Stimulated activated effector memory CD8-positive, alpha-beta T cell treated with anti-CD3 and anti-CD28 coated beads, Interleukin-12 subunit alpha, Interleukin-12 subunit beta, amount 100 ng/mL, for 72 hours (primary cell): ENCODE data around the gene GPR4.

Experiments used
- ATAC-seq: fragments of 150-1000 bp; cut with Tn5 transposase; 2 replicates; pipeline ENCODE4 v1.10.0; 2021
- DNase-seq, 2 donors: peaks; one replicate each; pipeline ENCODE4 v3.0.0; 2021 to 2022; ENCODE audit warnings: low spot score in 2 of 2
- H3K27ac Mint-ChIP-seq: one replicate; pipeline ENCODE4 v1.8.0; 2022; ENCODE audit warnings: mild to moderate bottlenecking, mixed read lengths
- H3K36me3 Mint-ChIP-seq: one replicate; pipeline ENCODE4 v1.8.0; 2022; ENCODE audit warnings: mild to moderate bottlenecking, mixed read lengths
- H3K4me1 Mint-ChIP-seq: one replicate; pipeline ENCODE4 v1.8.0; 2022; ENCODE audit warnings: mixed read lengths
- H3K4me3 Mint-ChIP-seq: one replicate; pipeline ENCODE4 v1.8.0; 2022; ENCODE audit warnings: mild to moderate bottlenecking, mixed read lengths
- H3K9me3 Mint-ChIP-seq: one replicate; pipeline ENCODE4 v1.8.0; 2022; ENCODE audit warnings: mixed read lengths

GPR4 gene

GRCh38 chr19:45601115-45601514 lies 897 bp downstream of the GPR4 start:
- no peak for ATAC-seq
- peaks cover 49% of the 10 kb centered on the region for H3K4me1 Mint-ChIP-seq
- H3K27ac Mint-ChIP-seq = no peak overlapping the region
- peak overlapping the region; percentile 6 for H3K4me3 Mint-ChIP-seq
- DNase-seq = no peak
- H3K9me3 Mint-ChIP-seq = no peaks in the 10 kb centered on the region
- H3K36me3 Mint-ChIP-seq = no peaks in the 10 kb centered on the region

DNA sequence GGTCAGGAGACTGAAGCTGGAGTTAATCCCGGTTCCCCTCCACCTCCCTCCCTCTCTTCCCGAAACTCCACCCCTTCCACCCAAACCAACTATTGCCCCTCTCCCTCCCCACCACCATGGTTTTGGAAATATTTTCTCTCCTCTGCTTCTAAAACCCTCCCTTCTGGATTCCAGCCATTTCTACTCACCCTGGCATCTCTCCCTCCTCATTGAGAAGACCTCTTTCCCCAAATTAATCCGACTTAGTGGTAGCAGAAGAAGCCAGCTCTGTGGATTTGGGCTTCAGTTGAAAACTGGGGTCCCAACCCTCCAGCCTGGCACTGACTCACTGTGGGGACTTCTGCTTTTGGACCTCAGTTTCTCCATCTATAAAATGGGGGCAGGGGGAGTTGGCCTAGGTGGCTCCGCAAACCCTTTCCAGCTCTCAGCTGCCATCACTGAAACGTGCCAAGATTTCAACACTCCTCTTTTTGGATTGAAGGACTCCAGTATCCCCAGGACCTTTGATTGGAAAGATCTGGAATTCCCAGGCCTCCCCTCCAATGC lies 1.6 kb downstream of the GPR4 start:
- no peaks in the 10 kb centered on the region for H3K36me3 Mint-ChIP-seq
- no peak overlapping the region for H3K4me3 Mint-ChIP-seq
- peaks cover 49% of the 10 kb centered on the region for H3K4me1 Mint-ChIP-seq
- DNase-seq (no peak), ATAC-seq (no peak)
- no peak overlapping the region for H3K27ac Mint-ChIP-seq
- no peaks in the 10 kb centered on the region for H3K9me3 Mint-ChIP-seq

DNA sequence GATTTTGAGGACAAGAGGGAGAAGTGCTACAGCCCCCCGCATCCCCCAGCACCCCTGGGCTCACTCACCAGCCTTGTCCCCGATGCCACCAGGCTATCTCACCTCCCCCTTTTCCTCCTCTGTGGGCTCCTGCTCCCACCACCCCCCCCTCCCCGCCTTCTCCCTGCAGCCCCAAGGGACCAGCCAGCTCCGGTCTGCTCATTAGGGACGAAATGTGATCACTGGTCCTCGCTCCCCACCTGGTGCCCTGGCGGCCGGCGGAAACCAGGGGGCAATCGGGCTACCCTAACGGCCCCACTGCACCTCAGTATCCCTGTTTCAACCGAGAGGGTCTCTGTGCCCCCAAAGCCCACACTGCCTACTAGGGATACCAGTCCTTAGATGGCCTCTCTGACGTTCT lies 2.7 kb downstream of the GPR4 start:
- H3K36me3 Mint-ChIP-seq = no peaks in the 10 kb centered on the region
- H3K4me3 Mint-ChIP-seq = no peak overlapping the region
- H3K27ac Mint-ChIP-seq = no peak overlapping the region
- H3K4me1 Mint-ChIP-seq = peaks cover 49% of the 10 kb centered on the region
- H3K9me3 Mint-ChIP-seq = no peaks in the 10 kb centered on the region
- no peak for DNase-seq
- ATAC-seq = no peak

GRCh38 chr19:45598267-45599001 lies 3.6 kb downstream of the GPR4 start:
- Mint-ChIP-seq H3K4me3 (peak overlapping the region; percentile 58), H3K27ac (peak overlapping the region; percentile 43), H3K9me3 (no peaks in the 10 kb centered on the region), H3K36me3 (peaks cover 2% of the 10 kb centered on the region), H3K4me1 (peaks cover 49% of the 10 kb centered on the region)
- ATAC-seq (peak; percentile 52), DNase-seq (no peak)

DNA sequence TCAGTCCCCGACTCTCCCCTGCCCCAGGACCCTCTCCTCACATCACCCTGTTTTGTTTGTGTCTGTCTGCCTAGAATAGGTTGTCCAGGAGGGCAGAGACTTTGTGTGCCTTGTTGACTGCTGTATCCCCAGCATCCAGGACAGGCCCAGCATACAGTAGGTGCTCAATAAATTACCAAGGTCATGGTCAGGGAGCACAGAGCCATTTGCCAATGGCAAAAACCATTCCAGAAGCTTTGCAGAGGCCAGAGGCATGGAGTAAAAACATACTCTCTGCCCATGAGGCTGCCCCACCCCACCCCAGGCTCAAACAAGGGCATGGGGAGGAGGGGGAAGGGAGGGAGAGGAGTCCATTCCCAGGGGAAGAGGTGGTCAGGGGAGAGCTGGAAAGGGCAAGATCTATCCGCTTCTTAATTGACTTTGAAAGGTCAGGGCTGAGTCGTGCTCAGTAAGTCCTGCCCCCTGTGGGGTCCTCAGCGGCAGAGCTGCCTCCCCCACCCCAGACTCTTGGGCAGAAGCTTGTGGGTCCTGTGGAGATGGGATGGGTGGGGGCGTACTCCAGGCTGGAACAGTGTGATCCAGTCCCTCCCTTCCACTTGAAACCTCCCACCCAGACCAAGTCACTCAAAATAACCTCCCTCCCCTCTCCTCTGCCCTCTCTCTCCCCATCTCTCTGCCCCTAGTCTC lies 4.4 kb downstream of the GPR4 start:
- H3K4me1 Mint-ChIP-seq = peaks cover 48% of the 10 kb centered on the region
- H3K4me3 Mint-ChIP-seq = peak overlapping the region; percentile 58
- DNase-seq (no peak), ATAC-seq (no peak)
- peak overlapping the region; percentile 43 for H3K27ac Mint-ChIP-seq
- H3K9me3 Mint-ChIP-seq = no peaks in the 10 kb centered on the region
- peaks cover 6% of the 10 kb centered on the region for H3K36me3 Mint-ChIP-seq

- peaks cover 48% of the 10 kb centered on the region for H3K4me1 Mint-ChIP-seq
- no peak overlapping the region for H3K4me3 Mint-ChIP-seq
- ATAC-seq (no peak), DNase-seq (no peak)
- peaks cover 6% of the 10 kb centered on the region for H3K36me3 Mint-ChIP-seq
- no peaks in the 10 kb centered on the region for H3K9me3 Mint-ChIP-seq
- no peak overlapping the region for H3K27ac Mint-ChIP-seq
These were observed 6.2 kb downstream of the GPR4 start for GRCh38 chr19:45595814-45596213.

DNA sequence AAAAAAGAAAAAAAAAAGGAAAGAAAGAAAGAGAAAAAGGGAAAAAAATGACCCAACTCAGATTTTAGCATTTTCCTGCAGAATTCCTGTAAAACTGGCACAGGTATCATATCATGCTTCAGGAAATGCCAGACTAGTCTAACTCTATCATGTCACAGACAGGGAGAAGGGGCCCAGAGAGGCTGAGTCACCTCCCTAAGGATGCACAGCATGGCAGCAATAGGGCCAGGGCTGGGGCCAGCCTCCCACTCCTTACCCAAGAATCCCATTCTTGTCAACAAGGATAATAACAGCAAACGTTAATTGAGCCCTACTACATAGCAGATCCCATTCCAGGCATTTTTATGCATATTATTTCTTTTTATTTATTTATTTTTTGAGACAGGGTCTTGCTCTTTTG lies 8.5 kb downstream of the GPR4 start:
- H3K36me3 Mint-ChIP-seq = peaks cover 6% of the 10 kb centered on the region
- H3K27ac Mint-ChIP-seq = no peak overlapping the region
- ATAC-seq (no peak), DNase-seq (no peak)
- no peak overlapping the region for H3K4me3 Mint-ChIP-seq
- no peaks in the 10 kb centered on the region for H3K9me3 Mint-ChIP-seq
- peaks cover 32% of the 10 kb centered on the region for H3K4me1 Mint-ChIP-seq

- no peak overlapping the region for H3K27ac Mint-ChIP-seq
- H3K4me3 Mint-ChIP-seq = no peak overlapping the region
- peaks cover 6% of the 10 kb centered on the region for H3K36me3 Mint-ChIP-seq
- H3K9me3 Mint-ChIP-seq = no peaks in the 10 kb centered on the region
- peaks cover 22% of the 10 kb centered on the region for H3K4me1 Mint-ChIP-seq
- ATAC-seq (no peak), DNase-seq (no peak)
These were observed 9.6 kb downstream of the GPR4 start for GRCh38 chr19:45592366-45592765.

- no peak for ATAC-seq
- Mint-ChIP-seq H3K9me3 (no peaks in the 10 kb centered on the region), H3K36me3 (peaks cover 6% of the 10 kb centered on the region), H3K4me1 (peaks cover 18% of the 10 kb centered on the region), H3K4me3 (no peak overlapping the region), H3K27ac (peak overlapping the region; percentile 61)
- no peak for DNase-seq
These were observed 10.4 kb downstream of the GPR4 start for GRCh38 chr19:45591638-45592005.

DNA sequence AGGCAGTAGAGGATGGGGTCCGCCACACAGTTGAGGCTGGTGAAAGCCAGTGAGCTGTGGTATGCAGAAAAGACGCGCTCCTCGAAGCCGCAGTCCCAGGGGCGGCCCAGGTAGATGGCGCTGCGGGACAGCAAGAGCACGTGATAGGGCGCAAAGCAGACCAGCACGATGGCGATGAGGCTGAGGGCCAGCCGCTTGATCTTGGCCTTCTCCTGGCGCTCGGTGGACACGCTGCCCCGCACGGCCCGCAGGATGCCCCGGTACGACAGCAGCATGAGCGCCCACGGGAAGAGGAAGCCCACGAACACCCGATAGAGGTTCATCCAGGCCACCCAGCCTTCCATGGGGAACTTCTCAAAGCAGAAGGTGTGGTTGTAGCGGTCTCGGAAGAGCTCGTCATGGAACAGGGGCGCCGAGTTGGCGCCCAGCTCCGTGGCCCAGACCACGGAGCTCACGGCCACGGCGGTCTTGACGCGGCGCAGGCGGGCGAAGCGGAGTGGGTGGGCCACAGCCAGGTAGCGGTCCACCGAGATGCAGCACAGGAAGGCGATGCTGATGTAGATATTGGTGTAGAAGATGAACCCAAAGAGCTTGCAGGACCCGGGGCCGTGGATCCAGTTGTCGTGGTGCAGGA lies 10.9 kb downstream of the GPR4 start:
- ATAC-seq (peak; percentile 65), DNase-seq (peak in 1 of 2 donors; percentile 64)
- H3K27ac Mint-ChIP-seq = peak overlapping the region; percentile 61
- peaks cover 18% of the 10 kb centered on the region for H3K4me1 Mint-ChIP-seq
- H3K9me3 Mint-ChIP-seq = no peaks in the 10 kb centered on the region
- H3K36me3 Mint-ChIP-seq = peaks cover 6% of the 10 kb centered on the region
- no peak overlapping the region for H3K4me3 Mint-ChIP-seq

DNA sequence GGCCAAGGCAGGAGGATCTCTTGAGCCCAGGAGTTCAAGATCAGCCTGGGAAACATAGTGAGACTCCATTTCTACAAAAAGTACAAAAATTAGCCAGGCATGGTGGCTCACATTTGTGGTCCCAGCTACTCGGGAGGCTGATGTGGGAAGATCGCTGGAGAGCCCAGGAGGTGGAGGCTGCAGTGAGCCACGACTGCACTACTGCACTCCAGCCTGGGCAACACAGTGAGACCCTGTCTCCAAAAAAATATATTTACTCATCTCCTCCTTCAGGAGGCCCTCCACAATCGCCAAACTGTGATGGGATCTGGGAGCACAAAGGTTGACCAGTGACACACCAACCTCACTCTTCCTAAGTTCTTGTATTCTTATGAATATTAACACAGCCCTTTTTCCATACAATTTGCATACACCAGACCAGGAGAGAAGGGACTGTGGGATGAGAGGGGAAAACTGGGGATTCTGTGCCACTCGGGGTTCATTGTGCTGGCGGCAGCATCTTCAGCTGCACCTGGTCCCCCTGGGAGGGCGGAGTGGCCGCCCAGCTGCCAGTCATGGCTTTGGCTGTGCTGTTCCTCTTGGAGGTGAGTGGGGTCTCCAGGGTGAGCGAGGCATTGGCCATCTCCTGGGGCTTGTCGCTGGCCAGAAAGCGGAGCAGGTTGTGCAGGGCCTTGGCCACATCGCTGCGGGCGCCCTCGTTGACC lies 11.6 kb downstream of the GPR4 start:
- Mint-ChIP-seq H3K4me1 (peaks cover 18% of the 10 kb centered on the region), H3K27ac (peak overlapping the region; percentile 61), H3K9me3 (no peaks in the 10 kb centered on the region), H3K4me3 (no peak overlapping the region), H3K36me3 (peaks cover 6% of the 10 kb centered on the region)
- ATAC-seq (no peak), DNase-seq (no peak)

DNA sequence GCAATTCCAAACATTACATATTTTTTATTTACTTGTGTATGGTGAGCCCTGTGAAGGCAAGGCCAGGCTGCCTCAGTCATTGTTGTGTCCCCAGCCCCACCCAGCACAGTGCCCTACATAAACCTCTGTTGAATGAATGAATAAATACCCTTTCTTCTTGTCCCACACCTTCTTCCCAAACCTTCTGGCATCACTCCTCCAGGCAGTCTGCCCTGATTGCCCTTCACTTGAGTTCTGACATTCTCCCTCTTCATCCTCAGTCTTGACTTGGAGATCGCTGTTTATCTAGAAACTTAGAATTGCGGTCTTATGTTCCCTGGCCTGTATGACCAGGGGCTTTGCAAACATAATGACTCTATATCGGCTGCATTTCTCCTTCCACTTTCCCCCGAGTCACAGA lies 12.2 kb downstream of the GPR4 start:
- Mint-ChIP-seq H3K36me3 (peaks cover 10% of the 10 kb centered on the region), H3K27ac (no peak overlapping the region), H3K9me3 (no peaks in the 10 kb centered on the region), H3K4me3 (no peak overlapping the region), H3K4me1 (peaks cover 24% of the 10 kb centered on the region)
- ATAC-seq = no peak
- no peak for DNase-seq

GRCh38 chr19:45587873-45588272 lies 14.1 kb downstream of the GPR4 start:
- no peaks in the 10 kb centered on the region for H3K9me3 Mint-ChIP-seq
- no peak overlapping the region for H3K27ac Mint-ChIP-seq

GRCh38 chr19:45585158-45585577 lies 16.8 kb downstream of the GPR4 start:
- ATAC-seq (no peak), DNase-seq (no peak)
- Mint-ChIP-seq H3K36me3 (peaks cover 9% of the 10 kb centered on the region), H3K9me3 (no peaks in the 10 kb centered on the region), H3K4me3 (peak overlapping the region; percentile 75), H3K27ac (peak overlapping the region; percentile 89), H3K4me1 (peaks cover 21% of the 10 kb centered on the region)

More at GRCh38 chr19:45587873-45588272, 14.1 kb downstream of the GPR4 start:
- Mint-ChIP-seq H3K4me1 (peaks cover 28% of the 10 kb centered on the region), H3K36me3 (peaks cover 9% of the 10 kb centered on the region), H3K4me3 (no peak overlapping the region)
- ATAC-seq (no peak), DNase-seq (no peak)
